CD4-positive, alpha-beta T cell treated with Interleukin-1 beta for 1 hour (primary cell): ENCODE results near the gene DYDC2.
"Not testable (repeated sequence)": the region's sequence is repeated elsewhere in the genome, so short reads cannot be mapped to it uniquely, and the experiment has no call there.

Experiments used
- DNase-seq, 2 donors: peaks; one replicate each; pipeline ENCODE4 v3.0.0-alpha.2; 2020 to 2022

Gene DYDC2, protein sequence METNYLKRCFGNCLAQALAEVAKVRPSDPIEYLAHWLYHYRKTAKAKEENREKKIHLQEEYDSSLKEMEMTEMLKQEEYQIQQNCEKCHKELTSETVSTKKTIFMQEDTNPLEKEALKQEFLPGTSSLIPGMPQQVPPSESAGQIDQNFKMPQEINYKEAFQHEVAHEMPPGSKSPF

DNA sequence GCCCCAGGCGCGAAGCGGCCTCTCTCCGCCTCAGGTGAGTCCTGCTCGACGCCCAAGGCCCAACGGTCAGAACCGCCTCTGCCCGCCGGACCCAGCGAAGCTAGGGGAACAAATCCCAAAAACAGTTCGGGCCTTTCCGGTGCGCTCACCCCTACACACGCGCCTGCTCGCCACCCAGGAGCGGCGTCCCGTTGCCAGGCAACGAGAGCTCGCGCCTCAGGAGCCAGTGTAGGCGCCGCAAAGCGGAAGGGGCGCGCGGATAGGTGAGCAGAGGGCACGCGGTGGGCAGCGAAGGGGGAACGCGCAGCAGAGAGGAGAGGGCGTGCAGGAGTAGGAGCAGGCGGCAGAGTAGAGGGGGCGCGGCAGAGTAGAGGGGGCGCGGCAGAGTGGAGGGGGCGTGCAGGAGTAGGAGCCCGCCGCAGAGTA is at the start of gene DYDC2, which contains the start of gene DYDC1:
TSS of gene DYDC2 (plus strand) at position 219 of the 426 bp plus-strand sequence. CDS start 5,663 bp downstream, outside the sequence.
TSS of gene DYDC1 (minus strand) at position 193 of the 426 bp plus-strand sequence. CDS start 4,154 bp downstream, outside the sequence.
- peak; percentile 17 to 42 for DNase-seq

DNA sequence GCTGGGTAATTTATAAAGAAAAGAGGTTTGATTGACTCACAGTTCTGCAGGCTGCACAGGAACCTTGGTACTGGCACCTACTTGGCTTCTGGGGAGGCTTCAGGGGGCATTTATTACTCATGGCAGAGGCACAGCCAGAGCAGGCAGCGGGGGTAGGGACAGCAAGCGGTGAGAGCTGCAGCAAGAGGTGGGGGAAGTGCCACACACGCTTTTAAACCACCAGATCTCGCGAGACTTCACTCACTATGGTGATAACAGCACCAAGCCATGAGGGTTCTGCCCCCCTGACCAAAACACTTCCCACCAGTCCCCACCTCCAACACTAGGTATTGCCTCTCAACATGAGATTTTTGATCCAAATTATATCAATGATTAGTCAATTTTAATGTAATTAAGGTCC is 43.1 kb upstream of the DYDC2 start:
- no peak for DNase-seq

DNA sequence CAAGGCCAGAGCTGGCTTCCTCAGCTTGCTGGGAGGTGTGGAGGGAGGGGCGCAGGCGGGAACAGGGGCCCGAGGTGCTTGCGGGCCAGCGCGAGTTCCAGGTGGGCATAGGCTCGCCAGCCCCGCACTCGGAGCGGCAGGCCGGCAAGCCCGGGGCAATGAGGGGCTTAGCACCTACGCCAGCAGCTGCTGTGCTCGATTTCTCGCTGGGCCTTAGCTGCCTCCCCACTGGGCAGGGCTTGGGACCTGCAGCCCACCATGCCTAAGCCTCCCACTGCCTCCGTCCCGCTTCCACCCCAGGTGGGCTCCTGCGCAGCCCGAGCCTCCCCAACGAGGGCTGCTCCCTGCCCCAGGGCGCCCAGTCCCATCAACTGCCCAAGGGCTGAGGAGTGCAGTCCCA is 41.2 kb upstream of the DYDC2 start:
- DNase-seq, result no peak

DNA sequence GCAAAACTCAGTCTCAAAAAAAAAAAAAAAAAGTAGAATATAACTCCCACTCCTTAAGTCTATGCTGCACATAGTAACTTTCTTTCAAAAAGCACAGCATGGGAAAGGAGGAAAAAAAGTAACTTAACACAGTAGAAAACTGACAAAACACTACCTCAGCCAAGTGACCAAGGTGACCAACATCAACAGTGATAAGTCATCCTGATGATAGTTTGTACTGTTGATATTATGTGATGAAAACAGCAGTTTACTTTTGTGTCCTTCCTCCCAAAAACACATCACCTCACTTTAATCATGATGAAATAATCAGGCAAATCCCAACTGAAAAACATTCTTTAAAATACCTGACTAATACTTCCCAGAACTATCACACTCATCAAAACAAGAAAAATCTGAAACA is 37.8 kb upstream of the DYDC2 start:
- DNase-seq, result no peak

DNA sequence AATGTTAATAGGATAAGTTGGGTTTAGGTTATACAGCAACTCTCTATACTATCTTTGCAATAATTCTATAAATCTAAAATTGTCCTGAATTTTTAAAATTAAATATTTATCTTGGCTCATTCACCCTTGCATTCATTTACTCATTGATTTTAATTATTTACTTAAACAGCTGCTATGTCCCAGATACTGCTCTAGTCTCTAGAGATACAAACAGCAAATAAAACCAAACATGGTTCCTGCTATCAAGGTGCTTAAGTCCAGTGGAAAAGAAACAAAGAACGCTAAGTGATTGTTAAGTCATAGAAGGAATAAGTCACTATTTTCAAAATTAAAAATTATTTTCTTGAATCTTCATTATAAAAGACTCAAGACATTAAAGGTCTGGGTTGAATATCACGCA is 37.3 kb upstream of the DYDC2 start:
- no peak for DNase-seq

DNA sequence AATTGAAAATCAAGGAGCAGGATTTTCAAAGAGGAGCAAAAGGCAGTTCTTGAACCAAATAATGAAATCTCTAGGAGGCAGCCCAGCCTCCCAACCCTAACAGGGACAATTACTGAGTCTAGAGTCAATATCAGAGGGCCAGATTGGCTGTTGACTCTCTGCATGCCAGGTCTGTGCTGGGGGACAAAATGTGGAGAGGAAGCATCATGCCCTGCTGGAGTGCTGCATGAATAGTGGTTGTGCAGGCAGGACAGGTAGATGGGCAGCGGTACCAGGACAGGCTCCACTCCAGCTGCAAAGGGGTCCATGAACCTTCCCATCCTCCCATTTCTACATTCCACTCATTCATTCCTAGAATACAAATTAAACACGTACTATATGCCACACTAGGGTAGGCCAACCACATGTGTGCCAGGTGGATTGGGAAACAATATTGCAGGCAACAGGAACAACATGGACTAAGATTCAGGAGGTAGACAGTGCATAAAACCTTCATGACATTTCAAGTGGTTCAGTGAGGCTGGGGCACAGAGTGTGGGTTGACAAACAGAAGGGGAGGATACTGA is 36.8 kb upstream of the DYDC2 start:
- DNase-seq, result no peak

DNA sequence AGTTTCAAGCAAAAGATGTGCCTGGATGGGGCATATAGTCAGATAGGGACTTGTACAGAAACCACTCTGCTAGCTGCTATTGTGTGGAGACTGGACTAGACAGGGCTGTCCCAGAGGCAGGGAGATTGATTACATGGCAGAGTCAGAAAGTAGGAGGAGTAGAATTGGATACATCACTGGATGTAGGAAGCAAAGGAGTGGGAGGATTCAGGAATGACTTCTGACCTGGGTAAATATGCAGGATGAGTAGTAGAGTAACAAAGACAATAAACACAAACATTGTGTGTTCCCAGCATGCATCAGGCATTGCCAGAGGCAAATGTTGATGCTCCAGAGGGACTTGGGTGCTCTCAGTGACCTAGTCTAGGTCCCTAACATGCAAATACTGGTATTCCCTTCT is 36.2 kb upstream of the DYDC2 start:
- DNase-seq, result no peak

DNA sequence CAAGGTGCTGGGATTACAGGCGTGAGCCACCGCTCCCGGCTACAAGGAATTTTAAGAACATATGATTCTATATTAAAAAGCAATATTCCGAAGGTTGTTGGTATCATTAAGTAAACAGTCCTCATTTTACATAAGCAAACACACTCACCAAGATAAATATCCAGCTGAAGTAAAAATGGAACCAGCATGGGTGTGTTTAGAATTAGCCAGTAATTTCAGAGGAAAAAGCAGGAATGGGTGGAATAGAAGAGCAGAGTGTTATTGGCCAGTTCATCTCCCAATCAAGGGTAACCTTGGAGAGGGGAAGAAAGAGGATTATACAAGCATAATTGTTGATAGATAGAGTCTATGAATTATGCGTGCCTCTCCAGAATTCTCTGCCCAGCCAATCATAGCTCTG is 35.4 kb upstream of the DYDC2 start:
- DNase-seq, result no peak

GRCh38 chr10:80322158-80322557 is 34.4 kb upstream of the DYDC2 start:
- DNase-seq, result no peak

GRCh38 chr10:80322711-80323110 is 33.9 kb upstream of the DYDC2 start:
- DNase-seq, result no peak

DNA sequence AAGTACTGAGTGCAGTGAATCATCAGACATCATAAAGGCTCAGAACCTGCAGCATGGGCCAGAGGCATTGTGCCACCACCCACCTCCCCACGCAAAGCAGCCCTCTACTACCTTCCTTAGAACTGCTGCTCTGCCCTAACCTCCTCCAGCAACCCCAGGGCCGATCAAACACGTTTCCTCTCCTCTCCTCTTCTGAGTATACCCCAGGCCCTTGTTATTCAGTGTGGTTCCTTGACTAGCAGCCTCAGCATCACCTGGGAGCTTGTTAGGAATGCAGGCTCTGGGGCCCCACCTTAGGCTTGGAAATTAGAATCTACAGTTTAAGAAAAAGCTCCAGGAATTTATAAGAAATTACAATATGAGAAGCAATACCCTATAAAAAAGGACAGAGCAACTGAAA is 33.3 kb upstream of the DYDC2 start:
- no peak for DNase-seq

DNA sequence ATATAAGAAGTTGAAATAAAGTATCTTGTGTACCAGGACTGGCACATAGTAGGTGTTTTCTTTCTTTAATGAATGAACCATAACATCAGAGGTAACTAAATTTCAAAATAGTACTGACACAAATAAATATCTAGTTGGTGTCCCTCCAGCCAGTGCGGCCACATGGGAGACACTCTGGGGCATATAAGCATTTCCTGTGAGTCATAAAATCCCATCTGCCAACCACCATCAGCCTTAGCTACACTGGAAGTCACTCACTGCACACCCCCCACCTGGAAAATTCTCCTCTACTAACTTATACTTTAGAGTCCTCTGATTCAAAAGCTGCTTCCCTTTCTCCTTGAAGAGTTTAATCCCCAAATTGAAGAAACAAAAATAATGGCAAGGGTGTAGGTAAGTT is 32.5 kb upstream of the DYDC2 start:
- DNase-seq, result no peak

GRCh38 chr10:80324891-80325364 is 31.7 kb upstream of the DYDC2 start:
- no peak for DNase-seq

DNA sequence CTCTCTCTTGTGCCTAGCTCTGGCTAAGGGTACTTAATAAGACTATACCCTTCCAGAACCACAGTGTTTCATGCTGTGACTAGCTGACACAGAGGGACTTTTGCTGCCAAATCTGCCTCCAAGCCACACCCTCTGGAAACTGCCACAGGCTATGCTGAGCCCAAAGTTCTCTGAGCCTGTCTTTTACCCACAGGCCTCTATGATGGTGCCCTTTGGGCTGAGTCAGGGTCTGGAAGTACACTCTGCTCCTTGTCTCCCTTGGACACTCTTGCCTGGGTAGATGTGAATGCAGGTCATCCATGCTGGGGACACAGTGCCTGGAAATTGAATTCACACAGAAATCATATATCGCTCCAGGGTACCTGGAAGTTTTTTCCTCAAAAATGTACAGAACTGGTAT is 22.6 kb upstream of the DYDC2 start:
- no peak for DNase-seq

- DNase-seq, result no peak
Observed at GRCh38 chr10:80344276-80344675, 12.3 kb upstream of the DYDC2 start.

- DNase-seq, result no peak
Observed at GRCh38 chr10:80344912-80345311, 11.7 kb upstream of the DYDC2 start.

DNA sequence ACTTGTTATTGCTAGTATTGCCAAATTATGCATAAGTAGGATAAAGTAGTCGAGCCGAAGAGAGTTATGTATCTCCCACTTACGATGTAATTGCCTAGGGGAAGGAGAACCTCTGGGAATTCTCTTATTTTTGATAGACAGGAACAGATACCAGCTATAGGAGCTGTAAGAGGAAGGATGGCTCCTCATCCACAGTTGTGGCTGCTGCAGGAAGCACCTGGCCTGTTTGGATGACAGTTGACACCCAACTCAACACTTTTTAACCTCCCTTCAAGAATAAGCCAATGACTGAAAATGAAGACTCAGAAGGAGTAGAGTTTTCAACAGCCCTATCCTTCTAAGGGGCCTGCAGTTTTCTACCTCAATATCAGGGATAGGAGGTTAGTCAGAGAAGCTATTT is 6.3 kb upstream of the DYDC2 start:
- DNase-seq, result no peak

- DNase-seq, result no peak
Observed at GRCh38 chr10:80351220-80351619, 5.4 kb upstream of the DYDC2 start.

GRCh38 chr10:80356989-80357850 is 639 bp downstream of the DYDC2 start:
- DNase-seq, result no peak

DNA sequence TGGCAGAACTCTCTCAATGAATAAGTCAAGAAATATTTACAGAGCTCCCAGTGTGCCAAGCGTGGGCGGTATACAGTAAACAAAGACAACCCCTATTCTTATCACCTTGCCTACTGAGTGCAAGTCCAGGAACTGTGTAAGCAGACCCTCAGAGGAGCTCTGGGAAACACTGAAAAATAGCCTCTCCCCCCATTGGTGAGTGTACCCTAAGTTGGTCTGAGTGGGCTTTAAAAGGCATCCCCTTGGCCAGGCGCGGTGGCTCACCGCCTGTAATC is 1.2 kb downstream of the DYDC2 start:
- DNase-seq, result no peak

GRCh38 chr10:80358925-80359324 is 2.3 kb downstream of the DYDC2 start:
- DNase-seq, result not testable (repeated sequence)

DNA sequence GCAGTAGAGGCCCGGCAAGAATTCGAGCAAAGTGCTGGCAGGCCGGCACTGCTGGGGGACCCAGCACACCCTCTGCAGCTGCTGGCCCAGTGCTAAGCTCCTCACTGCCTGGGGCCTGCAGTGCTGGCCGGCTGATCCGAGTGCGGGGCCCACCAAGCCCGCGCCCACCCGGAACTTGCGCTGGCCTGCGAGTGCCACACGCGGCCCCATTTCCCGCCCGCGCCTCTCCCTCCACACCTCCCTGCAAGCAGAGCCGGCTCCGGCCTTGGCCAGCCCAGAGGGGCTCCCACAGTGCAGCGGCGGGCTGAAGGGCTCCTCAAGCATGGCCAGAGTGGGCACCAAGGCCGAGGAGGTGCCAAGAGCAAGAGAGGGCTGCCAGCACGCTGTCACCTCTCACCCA is 3.1 kb downstream of the DYDC2 start:
- no peak for DNase-seq

GRCh38 chr10:80365510-80365909 is 8.9 kb downstream of the DYDC2 start:
- DNase-seq, result no peak

GRCh38 chr10:80371467-80371866 is 14.9 kb downstream of the DYDC2 start:
- DNase-seq, result no peak
